WERI-Rb-1 (cell line): ENCODE results near the gene RPL15.
"Not testable (repeated sequence)": the region's sequence is repeated elsewhere in the genome, so short reads cannot be mapped to it uniquely, and the experiment has no call there.

Experiments
- DNase-seq: peaks from one replicate; pipeline ENCODE4 v3.0.0-alpha.2; 2020
- H3K27ac ChIP-seq: fragments of 250-450 bp; sonication (Bioruptor Pico); 2 replicates; pipeline ENCODE4 v1.5.1; 2020; ENCODE audit warnings: mild to moderate bottlenecking, moderate library complexity
- H3K27me3 ChIP-seq: fragments of 250-450 bp; sonication (Bioruptor Pico); 2 replicates; pipeline ENCODE4 v1.5.1; 2021; ENCODE audit warnings: mild to moderate bottlenecking, low read depth, moderate library complexity; ENCODE audit not compliant: insufficient read depth, severe bottlenecking
- H3K36me3 ChIP-seq: fragments of 250-450 bp; sonication (Bioruptor Pico); 2 replicates; pipeline ENCODE4 v1.5.1; 2020; ENCODE audit warnings: mild to moderate bottlenecking, moderate library complexity
- H3K4me3 ChIP-seq: 2 replicates; pipeline ENCODE4 v1.5.1; 2011; ENCODE audit warnings: low read depth, mild to moderate bottlenecking, control low read depth, low read length
- H3K9me3 ChIP-seq: fragments of 250-450 bp; sonication (Bioruptor Pico); 2 replicates; pipeline ENCODE4 v1.5.1; 2021; ENCODE audit warnings: mild to moderate bottlenecking, moderate library complexity; ENCODE audit not compliant: severe bottlenecking
- TF ChIP-seq, protein P1 (sequence below): IDR thresholded peaks from 2 replicates; pipeline ENCODE4 v1.5.1; 2011; ENCODE audit warnings: low read depth, mild to moderate bottlenecking, control low read depth, inconsistent platforms, low read length

RPL15 gene

DNA sequence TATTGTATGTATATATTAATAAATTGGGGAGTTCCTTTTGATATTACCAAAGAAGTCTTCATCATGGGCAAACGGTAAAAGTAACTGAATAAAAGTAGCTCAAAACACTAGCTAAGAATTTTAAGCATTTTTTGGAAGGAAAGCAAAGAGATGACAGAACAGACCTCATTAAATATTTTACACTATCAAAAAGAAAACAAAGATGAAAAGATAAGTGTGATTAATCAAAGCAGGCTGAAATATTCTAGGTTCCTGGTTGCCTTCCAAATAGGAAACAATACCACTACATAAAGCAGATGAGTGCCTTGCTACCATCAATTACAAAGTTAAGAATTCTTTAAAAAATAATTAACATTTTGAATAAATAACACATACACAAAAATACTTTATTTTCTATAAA is 3.8 kb upstream of the RPL15 start:
- H3K4me3 ChIP-seq: no peak overlapping the region
- no peak overlapping the region for H3K27ac ChIP-seq
- no peak for DNase-seq
- H3K36me3 ChIP-seq: peaks cover 41% of the 10 kb centered on the region
- H3K9me3 ChIP-seq: no peaks in the 10 kb centered on the region
- TF ChIP-seq, protein P1, sequence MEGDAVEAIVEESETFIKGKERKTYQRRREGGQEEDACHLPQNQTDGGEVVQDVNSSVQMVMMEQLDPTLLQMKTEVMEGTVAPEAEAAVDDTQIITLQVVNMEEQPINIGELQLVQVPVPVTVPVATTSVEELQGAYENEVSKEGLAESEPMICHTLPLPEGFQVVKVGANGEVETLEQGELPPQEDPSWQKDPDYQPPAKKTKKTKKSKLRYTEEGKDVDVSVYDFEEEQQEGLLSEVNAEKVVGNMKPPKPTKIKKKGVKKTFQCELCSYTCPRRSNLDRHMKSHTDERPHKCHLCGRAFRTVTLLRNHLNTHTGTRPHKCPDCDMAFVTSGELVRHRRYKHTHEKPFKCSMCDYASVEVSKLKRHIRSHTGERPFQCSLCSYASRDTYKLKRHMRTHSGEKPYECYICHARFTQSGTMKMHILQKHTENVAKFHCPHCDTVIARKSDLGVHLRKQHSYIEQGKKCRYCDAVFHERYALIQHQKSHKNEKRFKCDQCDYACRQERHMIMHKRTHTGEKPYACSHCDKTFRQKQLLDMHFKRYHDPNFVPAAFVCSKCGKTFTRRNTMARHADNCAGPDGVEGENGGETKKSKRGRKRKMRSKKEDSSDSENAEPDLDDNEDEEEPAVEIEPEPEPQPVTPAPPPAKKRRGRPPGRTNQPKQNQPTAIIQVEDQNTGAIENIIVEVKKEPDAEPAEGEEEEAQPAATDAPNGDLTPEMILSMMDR: no peak
- H3K27me3 ChIP-seq: no peaks in the 10 kb centered on the region

DNA sequence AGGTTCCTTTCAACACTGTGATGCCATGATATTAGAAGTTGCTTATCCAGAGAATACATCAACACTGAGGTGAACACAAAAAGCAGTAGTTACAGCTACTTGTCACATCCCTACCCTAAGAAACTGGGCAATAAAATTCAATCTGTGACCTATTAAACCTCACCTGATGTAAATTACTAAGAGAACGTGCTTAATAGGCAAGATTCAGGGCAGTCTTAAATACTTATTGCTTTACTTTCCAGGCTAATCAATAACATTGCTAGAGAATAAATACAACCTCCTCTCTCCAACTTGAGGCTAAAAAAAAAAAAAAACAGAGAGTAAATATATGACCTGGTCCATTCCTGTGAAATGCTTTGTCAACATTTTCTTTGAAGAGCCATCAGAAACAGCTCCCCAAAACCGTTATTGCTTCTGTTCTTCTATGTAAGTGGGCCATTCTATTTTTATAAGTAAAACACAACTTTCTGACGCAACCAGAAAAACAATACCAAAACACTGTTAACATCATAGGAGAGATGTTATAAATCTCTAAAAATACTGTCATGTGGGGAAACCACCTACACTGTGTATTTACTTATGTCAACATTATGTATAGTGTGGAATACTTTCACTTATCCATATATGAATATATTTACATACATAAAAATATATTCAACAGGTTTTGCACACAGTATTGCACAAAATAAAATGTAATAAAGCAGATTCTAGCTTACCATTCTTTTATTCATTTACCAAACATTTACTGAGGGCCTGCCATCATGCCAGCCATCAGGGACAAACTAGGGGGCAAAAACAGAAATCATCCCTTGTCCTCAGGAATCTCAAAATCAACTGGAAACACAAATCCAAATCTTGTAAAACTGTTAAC is 2.8 kb upstream of the RPL15 start:
- Histone ChIP-seq H3K36me3 (peaks cover 47% of the 10 kb centered on the region), H3K9me3 (no peaks in the 10 kb centered on the region), H3K27ac (no peak overlapping the region), H3K4me3 (no peak overlapping the region), H3K27me3 (no peaks in the 10 kb centered on the region)
- TF ChIP-seq, protein P1: no peak
- no peak for DNase-seq

DNA sequence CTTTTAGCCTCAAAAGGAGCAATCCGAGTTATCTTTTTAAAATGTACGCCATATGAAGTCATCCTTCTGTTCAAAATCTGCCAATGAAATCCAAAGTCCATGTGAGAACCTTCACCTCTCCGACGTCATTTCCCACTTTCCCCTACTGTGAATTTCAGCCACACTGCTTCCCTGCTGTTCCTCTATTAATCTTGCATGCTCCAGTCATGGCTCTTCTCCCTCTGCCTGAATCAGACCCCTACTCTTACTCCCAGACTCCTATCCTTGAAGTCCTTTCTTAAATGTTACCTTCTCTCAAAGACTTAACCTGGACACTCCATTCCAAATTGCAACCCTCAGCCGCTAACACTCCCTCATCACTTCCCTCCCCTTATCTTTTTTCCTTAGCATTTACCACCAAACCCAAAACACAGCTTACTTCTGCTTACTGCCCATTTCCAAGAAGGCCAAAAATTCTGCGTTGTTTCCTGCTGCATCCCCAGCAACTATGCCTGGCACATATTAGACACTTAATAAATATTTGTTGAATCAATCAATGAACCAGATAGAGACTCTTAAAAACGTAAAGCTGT is 1.3 kb upstream of the RPL15 start:
- TF ChIP-seq, protein P1: no peak
- H3K4me3 ChIP-seq: peak overlapping the region; percentile 57
- H3K27ac ChIP-seq: no peak overlapping the region; the same call in 1 of the 2 replicates
- no peaks in the 10 kb centered on the region for H3K9me3 ChIP-seq
- H3K36me3 ChIP-seq: peaks cover 51% of the 10 kb centered on the region
- no peaks in the 10 kb centered on the region for H3K27me3 ChIP-seq
- no peak for DNase-seq

DNA sequence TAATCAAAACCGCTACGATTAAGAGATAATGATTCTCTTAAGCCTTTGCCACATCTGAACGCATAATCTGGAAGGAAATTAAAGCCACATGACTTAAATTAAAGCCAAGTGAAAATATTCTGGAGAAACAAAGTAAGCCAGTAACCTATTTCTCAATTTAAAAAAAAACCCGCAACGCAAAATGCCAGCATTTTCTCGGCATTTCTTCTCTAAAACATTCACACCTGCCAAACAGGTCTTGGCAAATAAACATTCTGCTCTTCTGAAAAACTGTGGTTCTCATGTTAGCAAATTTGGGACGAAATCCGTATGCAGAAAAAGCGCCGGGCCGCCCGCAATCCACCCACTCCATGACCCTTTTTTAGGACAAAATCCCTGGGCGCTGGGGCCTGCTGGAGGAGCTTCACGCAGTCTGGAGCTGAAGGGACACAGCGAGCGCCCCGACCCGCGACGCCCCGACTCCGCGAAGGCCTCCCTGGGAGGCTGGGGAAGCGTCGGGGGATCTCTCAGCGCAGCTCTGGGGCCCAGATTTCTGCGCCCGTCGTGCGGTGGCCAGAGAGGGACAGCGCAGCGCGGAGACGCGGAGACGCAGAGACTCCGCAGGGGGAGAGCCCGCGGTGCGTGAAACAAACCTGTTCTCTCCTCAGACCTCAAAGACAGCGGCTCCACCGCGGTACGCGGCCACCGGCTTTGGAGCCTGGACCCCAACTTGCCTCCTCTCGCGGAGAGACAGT is 613 bp upstream of the RPL15 start:
- TF ChIP-seq, protein P1: no peak
- DNase-seq: no peak
- Histone ChIP-seq H3K4me3 (peak overlapping the region; percentile 57), H3K27me3 (no peaks in the 10 kb centered on the region), H3K36me3 (peaks cover 51% of the 10 kb centered on the region), H3K27ac (peak overlapping the region; percentile 91), H3K9me3 (no peaks in the 10 kb centered on the region)

DNA sequence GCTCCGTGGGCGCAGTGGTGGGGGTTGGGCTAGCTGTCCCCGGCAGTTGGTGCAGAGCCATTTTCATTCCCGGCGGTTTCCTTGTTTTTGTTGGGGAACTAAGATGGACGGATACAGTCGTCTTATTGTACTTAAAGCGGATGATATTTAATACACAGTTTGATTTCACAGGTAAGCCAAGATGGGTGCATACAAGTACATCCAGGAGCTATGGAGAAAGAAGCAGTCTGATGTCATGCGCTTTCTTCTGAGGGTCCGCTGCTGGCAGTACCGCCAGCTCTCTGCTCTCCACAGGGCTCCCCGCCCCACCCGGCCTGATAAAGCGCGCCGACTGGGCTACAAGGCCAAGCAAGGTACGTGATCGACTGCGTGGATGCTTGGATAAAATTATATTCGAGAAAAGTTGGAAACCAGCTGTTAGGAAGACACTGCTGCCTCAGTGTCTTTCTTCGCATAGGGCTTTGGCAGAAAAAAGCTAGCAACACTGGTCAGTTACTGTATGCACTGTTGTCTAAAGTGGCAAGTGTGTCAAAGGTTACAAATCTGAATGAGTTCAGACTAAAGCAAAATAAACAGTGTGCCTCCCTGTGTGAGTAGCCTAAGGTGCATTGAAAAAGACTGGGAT is 859 bp downstream of the RPL15 start:
- peaks cover 51% of the 10 kb centered on the region for H3K36me3 ChIP-seq
- H3K4me3 ChIP-seq: peak overlapping the region; percentile 57
- not testable (repeated sequence) for H3K9me3 ChIP-seq, DNase-seq, H3K27me3 ChIP-seq
- peak overlapping the region; percentile 91 for H3K27ac ChIP-seq

DNA sequence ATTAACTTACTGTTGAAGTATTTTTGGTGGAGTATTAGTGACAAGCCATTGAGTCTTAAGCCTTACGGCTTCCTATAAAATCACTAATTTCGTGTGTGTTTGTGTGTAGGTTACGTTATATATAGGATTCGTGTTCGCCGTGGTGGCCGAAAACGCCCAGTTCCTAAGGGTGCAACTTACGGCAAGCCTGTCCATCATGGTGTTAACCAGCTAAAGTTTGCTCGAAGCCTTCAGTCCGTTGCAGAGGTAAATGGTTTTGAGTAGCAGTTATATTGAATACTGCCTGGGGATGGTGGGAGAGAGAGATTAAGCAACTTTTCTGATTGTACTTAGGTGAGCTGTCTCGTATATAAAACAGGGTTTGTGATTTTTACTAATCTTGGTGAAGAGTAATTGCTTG is 1.4 kb downstream of the RPL15 start:
- H3K27me3 ChIP-seq, DNase-seq, H3K27ac ChIP-seq, H3K9me3 ChIP-seq: not testable (repeated sequence)
- Histone ChIP-seq H3K4me3 (peak overlapping the region; percentile 57), H3K36me3 (peaks cover 51% of the 10 kb centered on the region)
